Loucy (cell line): ENCODE data around the gene FAM13A.

ENCODE experiments used
- H2AFZ ChIP-seq: fragments of 200-600 bp; sonication (generic); 2 replicates; pipeline ENCODE4 v1.6.0; 2016; ENCODE audit warnings: antibody characterized with exemption, mild to moderate bottlenecking, low read length, moderate library complexity
- H3F3A ChIP-seq: fragments of 200-600 bp; 2 replicates; pipeline ENCODE4 v1.6.0; 2016; ENCODE audit warnings: antibody characterized with exemption, low read depth, mild to moderate bottlenecking
- H3K27me3 ChIP-seq: fragments of 200-600 bp; sonication (generic); 2 replicates; pipeline ENCODE4 v1.6.1; 2014; ENCODE audit warnings: low read length, mild to moderate bottlenecking; ENCODE audit not compliant: insufficient read depth, poor library complexity, severe bottlenecking
- H3K36me3 ChIP-seq: fragments of 200-600 bp; sonication (generic); 2 replicates; pipeline ENCODE4 v1.6.1; 2016; ENCODE audit warnings: low read length; ENCODE audit not compliant: insufficient read depth
- H3K4me1 ChIP-seq: fragments of 200-600 bp; sonication (generic); 2 replicates; pipeline ENCODE4 v1.5.1; 2014; ENCODE audit warnings: low read length, mild to moderate bottlenecking; ENCODE audit not compliant: insufficient read depth, poor library complexity, severe bottlenecking
- H3K4me2 ChIP-seq: fragments of 200-600 bp; sonication (generic); 2 replicates; pipeline ENCODE4 v1.6.0; 2014; ENCODE audit warnings: antibody characterized with exemption, low read length, low read depth, mild to moderate bottlenecking; ENCODE audit not compliant: poor library complexity, severe bottlenecking
- H3K4me3 ChIP-seq: fragments of 200-600 bp; sonication (generic); 2 replicates; pipeline ENCODE4 v1.5.1; 2014; ENCODE audit warnings: low read length, mild to moderate bottlenecking, mixed read lengths; ENCODE audit not compliant: poor library complexity, severe bottlenecking
- H3K79me2 ChIP-seq: fragments of 200-600 bp; sonication (generic); 2 replicates; pipeline ENCODE4 v1.6.1; 2014; ENCODE audit warnings: low read length; ENCODE audit not compliant: insufficient read depth
- H3K9ac ChIP-seq: fragments of 200-600 bp; sonication (generic); 2 replicates; pipeline ENCODE4 v1.6.0; 2014; ENCODE audit warnings: mild to moderate bottlenecking, low read depth, low read length, moderate library complexity; ENCODE audit not compliant: poor library complexity, severe bottlenecking
- H3K9me2 ChIP-seq: fragments of 200-600 bp; sonication (generic); replicated peaks from 2 replicates; pipeline ENCODE4 v1.6.1; 2016; ENCODE audit warnings: low read depth, low read length, mixed read lengths
- H3K9me3 ChIP-seq: fragments of 200-600 bp; sonication (generic); 2 replicates; pipeline ENCODE4 v1.6.1; 2014; ENCODE audit warnings: mild to moderate bottlenecking, antibody characterized with exemption, low read length, low read depth; ENCODE audit not compliant: insufficient read depth
- H4K20me1 ChIP-seq: fragments of 200-600 bp; sonication (generic); 2 replicates; pipeline ENCODE4 v1.6.0; 2014; ENCODE audit warnings: antibody characterized with exemption, low read length, mild to moderate bottlenecking; ENCODE audit not compliant: insufficient read depth, poor library complexity, severe bottlenecking
- CTCF ChIP-seq: fragments of 200-600 bp; sonication (generic); conservative IDR thresholded peaks from 2 replicates; pipeline ENCODE4 v1.5.1; 2014; ENCODE audit warnings: mild to moderate bottlenecking, antibody characterized with exemption, low read length
- EZH2phosphoT487 ChIP-seq: fragments of 200-600 bp; IDR thresholded peaks from 2 replicates; pipeline ENCODE4 v1.6.1; 2018; ENCODE audit warnings: antibody characterized with exemption, mild to moderate bottlenecking, moderate library complexity, borderline replicate concordance

FAM13A gene

GRCh38 chr4:88719381-88719780, 337.6 kb downstream of the FAM13A start:
- Histone ChIP-seq H3K9me2 (no peaks in the 10 kb centered on the region), H4K20me1 (no peaks in the 10 kb centered on the region), H3K4me1 (no peaks in the 10 kb centered on the region), H3K79me2 (no peaks in the 10 kb centered on the region), H3K9ac (no peak overlapping the region), H3K36me3 (peaks cover 21% of the 10 kb centered on the region; the same call in 1 of the 2 replicates), H3K9me3 (peaks cover 21% of the 10 kb centered on the region; the same call in 1 of the 2 replicates), H3K27me3 (no peaks in the 10 kb centered on the region), H3F3A (no peaks in the 10 kb centered on the region), H3K4me2 (no peak overlapping the region), H3K4me3 (no peak overlapping the region), H2AFZ (no peak overlapping the region)
- TF ChIP-seq CTCF (no peak), EZH2phosphoT487 (no peak)

GRCh38 chr4:88718098-88718497, 338.9 kb downstream of the FAM13A start:
- H3K4me2 ChIP-seq = no peak overlapping the region
- H3K27me3 ChIP-seq = no peaks in the 10 kb centered on the region
- no peak overlapping the region for H2AFZ ChIP-seq
- peaks cover 21% of the 10 kb centered on the region; the same call in 1 of the 2 replicates for H3K9me3 ChIP-seq
- no peaks in the 10 kb centered on the region for H3K4me1 ChIP-seq
- H4K20me1 ChIP-seq = no peaks in the 10 kb centered on the region
- H3K9me2 ChIP-seq = no peaks in the 10 kb centered on the region
- peaks cover 17% of the 10 kb centered on the region; the same call in 1 of the 2 replicates for H3K36me3 ChIP-seq
- H3F3A ChIP-seq = no peaks in the 10 kb centered on the region
- TF ChIP-seq EZH2phosphoT487 = no peak
- no peak for TF ChIP-seq CTCF
- H3K4me3 ChIP-seq = no peak overlapping the region
- H3K79me2 ChIP-seq = no peaks in the 10 kb centered on the region
- H3K9ac ChIP-seq = no peak overlapping the region

- no peak overlapping the region for H3K4me2 ChIP-seq
- H3K36me3 ChIP-seq = peaks cover 17% of the 10 kb centered on the region; the same call in 1 of the 2 replicates
- peaks cover 21% of the 10 kb centered on the region; the same call in 1 of the 2 replicates for H3K9me3 ChIP-seq
- H3K27me3 ChIP-seq = no peaks in the 10 kb centered on the region
- H3F3A ChIP-seq = no peaks in the 10 kb centered on the region
- no peak overlapping the region for H3K4me3 ChIP-seq
- H3K79me2 ChIP-seq = no peaks in the 10 kb centered on the region
- no peak for TF ChIP-seq CTCF
- TF ChIP-seq EZH2phosphoT487 = no peak
- no peaks in the 10 kb centered on the region for H4K20me1 ChIP-seq
- no peak overlapping the region for H3K9ac ChIP-seq
- no peak overlapping the region for H2AFZ ChIP-seq
- H3K4me1 ChIP-seq = no peaks in the 10 kb centered on the region
- no peaks in the 10 kb centered on the region for H3K9me2 ChIP-seq
Observed at GRCh38 chr4:88713782-88714181, 343.2 kb downstream of the FAM13A start.
